GM18498 (cell line): Measurements from ENCODE around the gene TMSB4X.
"Not testable (repeated sequence)": the region's sequence is repeated elsewhere in the genome, so short reads cannot be mapped to it uniquely, and the experiment has no call there.

Experiments
- ATAC-seq: cut with Tn5 transposase; IDR thresholded peaks from one replicate; pipeline ENCODE4 v1.9.1; 2021; ENCODE audit warnings: mild to moderate bottlenecking, moderate library complexity; ENCODE audit not compliant: unreplicated experiment

Gene TMSB4X

GRCh38 chrX:12994321-12994720 is 19.4 kb downstream of the TMSB4X start:
- no peak for ATAC-seq

GRCh38 chrX:12996934-12997435 is 22.1 kb downstream of the TMSB4X start:
- ATAC-seq = no peak

GRCh38 chrX:12997906-12998687 is 23.2 kb downstream of the TMSB4X start:
- ATAC-seq = no peak

- peak; percentile 49 for ATAC-seq
Observed at GRCh38 chrX:12999422-12999821, 24.5 kb downstream of the TMSB4X start.

GRCh38 chrX:13000301-13000811 is 25.4 kb downstream of the TMSB4X start:
- ATAC-seq = no peak

- ATAC-seq = no peak
Observed at GRCh38 chrX:13001097-13001496, 26.2 kb downstream of the TMSB4X start.

- ATAC-seq = no peak
Observed at GRCh38 chrX:13001961-13002671, 27.2 kb downstream of the TMSB4X start.

GRCh38 chrX:13005661-13006473 is 31.0 kb downstream of the TMSB4X start:
- peak; percentile 61 for ATAC-seq

GRCh38 chrX:13007519-13008188 is 32.7 kb downstream of the TMSB4X start:
- no peak for ATAC-seq

GRCh38 chrX:13008189-13008533 is 33.3 kb downstream of the TMSB4X start:
- ATAC-seq = no peak

- ATAC-seq = no peak
Observed at GRCh38 chrX:13008851-13009250, 33.9 kb downstream of the TMSB4X start.

GRCh38 chrX:13009273-13009672 is 34.4 kb downstream of the TMSB4X start:
- no peak for ATAC-seq

GRCh38 chrX:13009844-13010243 is 34.9 kb downstream of the TMSB4X start:
- ATAC-seq = no peak

GRCh38 chrX:13010546-13010945 is 35.6 kb downstream of the TMSB4X start:
- no peak for ATAC-seq

GRCh38 chrX:13013363-13014110 is 38.6 kb downstream of the TMSB4X start:
- peak; percentile 88 for ATAC-seq

GRCh38 chrX:13014111-13015096 is 39.5 kb downstream of the TMSB4X start:
- ATAC-seq = peak; percentile 19

- no peak for ATAC-seq
Observed at GRCh38 chrX:13015536-13016236, 40.8 kb downstream of the TMSB4X start.

- not testable (repeated sequence) for ATAC-seq
Observed at GRCh38 chrX:13016731-13017130, 41.8 kb downstream of the TMSB4X start.
